PFSK-1 (cell line): ENCODE results near the gene EIPR1.

Experiments
- FOXP2 ChIP-seq: optimal IDR thresholded peaks from 2 replicates; pipeline ENCODE3; 2011; ENCODE audit warnings: borderline replicate concordance, control low read depth, inconsistent platforms; ENCODE audit not compliant: insufficient read depth; ENCODE audit errors: extremely low read length, extremely low read depth
- POLR2AphosphoS5 ChIP-seq: IDR thresholded peaks from 2 replicates; pipeline ENCODE4 v1.6.1; 2012; ENCODE audit warnings: low read depth, mild to moderate bottlenecking, control low read depth, low read length, moderate library complexity
- SIN3A ChIP-seq: IDR thresholded peaks from 2 replicates; pipeline ENCODE4 v1.6.1; 2012; ENCODE audit warnings: mild to moderate bottlenecking, low read length, moderate library complexity, borderline replicate concordance; ENCODE audit not compliant: insufficient read depth
- TAF1 ChIP-seq: IDR thresholded peaks from 2 replicates; pipeline ENCODE4 v1.6.1; 2012; ENCODE audit warnings: low read length, control low read depth, borderline replicate concordance; ENCODE audit not compliant: insufficient read depth
- TF ChIP-seq, protein P1 (sequence below), 2 experiments: IDR thresholded peaks; 2 replicates each; pipeline versions ENCODE4 v1.6.1 to v1.8.0; 2011 to 2012; ENCODE audit warnings: low read depth in 2 of 2, low read length in 2 of 2, control low read depth in 1 of 2, inconsistent platforms in 1 of 2, mild to moderate bottlenecking in 1 of 2, moderate library complexity in 1 of 2; ENCODE audit not compliant: insufficient read depth in 1 of 2

The EIPR1 gene

DNA sequence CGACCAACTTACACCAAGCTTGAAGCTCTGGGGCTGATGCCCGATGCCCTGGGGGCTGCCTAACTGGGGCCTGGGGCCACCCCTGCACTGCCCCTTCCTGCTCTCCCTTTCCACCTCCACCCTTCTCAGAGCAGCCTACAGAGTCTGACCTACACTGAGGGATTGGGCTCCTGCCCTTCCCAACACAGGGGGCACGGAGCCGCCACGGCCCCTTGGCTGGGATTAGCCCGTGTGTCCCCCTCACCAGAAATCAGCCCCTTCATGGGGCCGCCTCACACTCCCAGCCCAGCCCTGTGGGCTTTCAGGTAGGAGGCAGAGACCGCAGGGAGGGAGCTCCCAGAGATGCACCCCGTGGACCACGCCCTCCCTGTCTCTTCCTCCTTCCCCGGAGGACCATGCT lies 198.0 kb downstream of the EIPR1 start:
- TF ChIP-seq, protein P1, sequence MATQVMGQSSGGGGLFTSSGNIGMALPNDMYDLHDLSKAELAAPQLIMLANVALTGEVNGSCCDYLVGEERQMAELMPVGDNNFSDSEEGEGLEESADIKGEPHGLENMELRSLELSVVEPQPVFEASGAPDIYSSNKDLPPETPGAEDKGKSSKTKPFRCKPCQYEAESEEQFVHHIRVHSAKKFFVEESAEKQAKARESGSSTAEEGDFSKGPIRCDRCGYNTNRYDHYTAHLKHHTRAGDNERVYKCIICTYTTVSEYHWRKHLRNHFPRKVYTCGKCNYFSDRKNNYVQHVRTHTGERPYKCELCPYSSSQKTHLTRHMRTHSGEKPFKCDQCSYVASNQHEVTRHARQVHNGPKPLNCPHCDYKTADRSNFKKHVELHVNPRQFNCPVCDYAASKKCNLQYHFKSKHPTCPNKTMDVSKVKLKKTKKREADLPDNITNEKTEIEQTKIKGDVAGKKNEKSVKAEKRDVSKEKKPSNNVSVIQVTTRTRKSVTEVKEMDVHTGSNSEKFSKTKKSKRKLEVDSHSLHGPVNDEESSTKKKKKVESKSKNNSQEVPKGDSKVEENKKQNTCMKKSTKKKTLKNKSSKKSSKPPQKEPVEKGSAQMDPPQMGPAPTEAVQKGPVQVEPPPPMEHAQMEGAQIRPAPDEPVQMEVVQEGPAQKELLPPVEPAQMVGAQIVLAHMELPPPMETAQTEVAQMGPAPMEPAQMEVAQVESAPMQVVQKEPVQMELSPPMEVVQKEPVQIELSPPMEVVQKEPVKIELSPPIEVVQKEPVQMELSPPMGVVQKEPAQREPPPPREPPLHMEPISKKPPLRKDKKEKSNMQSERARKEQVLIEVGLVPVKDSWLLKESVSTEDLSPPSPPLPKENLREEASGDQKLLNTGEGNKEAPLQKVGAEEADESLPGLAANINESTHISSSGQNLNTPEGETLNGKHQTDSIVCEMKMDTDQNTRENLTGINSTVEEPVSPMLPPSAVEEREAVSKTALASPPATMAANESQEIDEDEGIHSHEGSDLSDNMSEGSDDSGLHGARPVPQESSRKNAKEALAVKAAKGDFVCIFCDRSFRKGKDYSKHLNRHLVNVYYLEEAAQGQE (IDR thresholded peaks at IDR 0.05; ENCODE audit: insufficient read depth in 1 of 2, low read depth in 2 of 2, low read length in 2 of 2) = no peak
- no peak for TF ChIP-seq FOXP2
- TF ChIP-seq POLR2AphosphoS5 = no peak
- no peak for TF ChIP-seq SIN3A
- no peak for TF ChIP-seq TAF1

DNA sequence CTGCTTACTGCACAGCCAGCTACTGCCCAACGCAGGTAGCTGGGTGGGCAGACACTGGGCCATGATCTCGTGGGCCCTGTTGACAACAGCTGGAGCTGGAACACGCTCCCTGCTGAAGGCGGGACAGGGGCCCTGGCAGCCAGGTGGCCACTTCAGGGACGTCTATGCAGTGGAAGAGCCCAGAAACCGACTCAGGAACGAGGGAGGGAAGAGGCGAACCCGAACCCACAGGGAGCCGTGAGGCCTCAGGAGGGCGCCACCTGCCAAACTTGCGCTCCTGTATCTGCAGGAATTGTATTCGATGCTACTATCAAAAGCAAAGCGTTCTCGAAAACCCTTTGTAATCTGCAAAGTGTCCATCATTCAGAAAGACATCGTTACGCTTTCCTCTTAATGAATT lies 198.4 kb downstream of the EIPR1 start:
- TF ChIP-seq, protein P1 (IDR thresholded peaks at IDR 0.05; ENCODE audit: insufficient read depth in 1 of 2, low read depth in 2 of 2, low read length in 2 of 2) = no peak
- TF ChIP-seq TAF1 = no peak
- no peak for TF ChIP-seq FOXP2
- TF ChIP-seq SIN3A = no peak
- no peak for TF ChIP-seq POLR2AphosphoS5

DNA sequence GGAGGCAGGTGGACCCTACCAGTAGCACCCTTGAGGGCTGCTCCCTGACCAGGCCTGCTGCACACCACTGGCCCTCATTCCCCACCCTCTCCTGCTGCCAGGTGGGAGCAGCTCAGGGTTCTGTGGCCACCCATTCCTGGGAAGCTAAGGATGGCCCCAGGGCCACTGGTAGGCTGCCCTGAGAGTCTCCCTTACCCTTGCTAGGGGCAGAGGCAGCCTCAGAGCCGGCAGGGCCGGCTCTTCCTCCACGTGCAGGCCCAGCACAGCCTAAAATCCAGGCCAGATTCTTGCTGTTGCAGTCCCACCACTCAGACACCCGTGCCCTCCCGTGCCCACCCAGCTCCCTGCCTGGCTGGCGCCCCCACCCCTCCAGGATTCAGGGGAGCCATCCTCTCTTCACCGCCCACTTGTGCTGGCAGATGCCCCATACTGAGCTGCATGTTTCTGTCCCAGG lies 199.0 kb downstream of the EIPR1 start:
- TF ChIP-seq SIN3A (no peak), FOXP2 (no peak), POLR2AphosphoS5 (no peak), TAF1 (no peak)
- TF ChIP-seq, protein P1 (IDR thresholded peaks at IDR 0.05; ENCODE audit: insufficient read depth in 1 of 2, low read depth in 2 of 2, low read length in 2 of 2) = no peak

DNA sequence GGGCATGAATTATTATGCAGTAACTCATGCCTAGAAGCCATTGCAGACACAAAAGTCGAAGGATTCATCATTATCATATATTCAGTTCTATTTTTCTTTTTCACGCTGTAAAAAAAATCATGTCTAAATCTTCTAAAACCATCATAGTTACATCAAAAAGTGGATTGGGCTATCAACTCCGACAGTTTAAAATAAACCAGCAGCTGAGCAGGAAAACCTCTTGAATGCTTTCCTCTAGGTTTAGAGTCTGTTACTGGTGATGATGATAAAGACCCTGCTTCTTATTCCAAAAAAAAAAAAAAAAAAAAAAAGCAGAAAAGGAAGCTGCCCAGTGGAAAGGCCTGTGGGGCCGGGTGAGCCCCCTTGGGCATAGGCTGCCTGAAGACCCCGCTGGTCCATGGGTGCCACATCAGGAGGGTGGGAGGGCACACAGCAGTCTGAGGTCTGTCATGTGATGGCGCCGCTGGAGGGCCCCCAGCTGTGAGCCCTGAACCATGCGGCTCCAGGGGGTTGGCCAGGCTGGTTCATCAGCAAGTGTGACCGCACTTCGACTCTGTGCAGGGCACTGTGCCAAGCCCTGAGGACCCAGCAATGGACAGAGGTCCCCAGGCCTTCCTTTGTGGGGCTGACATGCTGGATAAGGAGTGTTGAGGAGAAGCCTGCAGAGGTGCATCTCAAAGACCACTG lies 199.6 kb downstream of the EIPR1 start:
- TF ChIP-seq FOXP2 (no peak), POLR2AphosphoS5 (no peak), TAF1 (no peak), SIN3A (no peak)
- TF ChIP-seq, protein P1 (IDR thresholded peaks at IDR 0.05; ENCODE audit: insufficient read depth in 1 of 2, low read depth in 2 of 2, low read length in 2 of 2) = no peak
